ENCODE results near the gene OR2V1. TPM values are rescaled to one million over a fixed set of nuclear protein-coding genes. Genes with fewer than 3 reads are reported as not detected.

OR2V1 gene
- total and polyA plus RNA-seq, 12 donors: not detected

DNA sequence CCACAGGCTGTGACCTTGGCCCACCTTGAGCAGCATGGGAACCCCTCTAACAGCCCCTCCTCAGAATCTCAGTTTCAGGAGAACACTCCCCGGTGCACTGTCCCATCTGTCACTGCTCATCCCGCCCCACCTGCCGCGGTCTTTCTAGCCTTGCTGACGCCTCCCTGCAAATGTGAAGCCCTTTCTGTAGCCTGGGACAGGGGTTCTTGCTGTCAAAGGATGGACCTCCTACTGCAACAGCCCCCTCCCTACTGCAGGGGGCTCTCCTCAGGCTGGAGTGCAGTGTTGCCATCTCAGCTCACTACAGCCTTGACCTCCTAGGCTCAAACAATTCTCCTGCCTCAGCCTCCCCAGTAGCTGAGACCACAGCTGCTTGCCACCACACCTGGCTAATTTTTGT, 20.0 kb downstream of the OR2V1 start:
- no peak for TF ChIP-seq POLR2A (IDR thresholded peaks at IDR 0.05)
- no peak for TF ChIP-seq CTCF (IDR thresholded peaks at IDR 0.05)
- H3K36me3 ChIP-seq (replicated peaks in 1 of 2): no peaks in the 10 kb centered on the region
- no peak for DNase-seq
- H3K27me3 ChIP-seq: peaks cover 56% of the 10 kb centered on the region
- H3K4me1 ChIP-seq (replicated peaks in 1 of 2): no peaks in the 10 kb centered on the region
- no peaks in the 10 kb centered on the region for H3K9me3 ChIP-seq (replicated peaks in 1 of 3)
- no peak overlapping the region for H3K4me3 ChIP-seq
- intact Hi-C loops (cut with DNase I): no loop called here
- no peak overlapping the region for H3K27ac ChIP-seq
- 65 to 85% (median 82%) methylated on average over 5 of the region's 5 CpGs for WGBS, 4 donors

DNA sequence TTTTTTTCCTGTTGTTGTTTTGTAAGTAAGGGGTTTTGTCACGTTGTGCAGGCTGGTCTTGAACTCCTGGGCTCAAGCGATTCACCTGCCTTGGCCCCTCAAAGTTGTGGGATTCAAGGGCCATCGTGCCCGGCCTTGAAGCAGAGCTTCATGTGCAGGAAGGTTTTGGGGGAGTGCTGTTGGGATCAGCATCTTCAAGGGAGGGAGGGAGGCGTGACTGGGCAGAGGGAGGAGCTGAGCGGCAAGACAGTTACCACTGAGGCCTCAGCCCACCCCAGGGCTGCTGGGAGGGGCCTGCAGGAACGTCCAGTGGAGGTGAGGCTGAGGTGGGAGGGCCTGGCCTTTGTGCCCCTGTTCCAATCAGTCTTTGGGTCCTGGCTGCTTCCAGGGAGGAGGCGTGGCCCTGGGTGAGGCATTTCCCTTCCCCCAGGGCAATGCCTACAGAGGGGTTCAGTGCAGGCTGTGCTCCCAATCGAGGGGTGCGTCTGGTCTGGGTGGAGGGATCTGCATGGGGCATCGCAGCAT, 21.4 kb downstream of the OR2V1 start:
- Histone ChIP-seq H3K27ac (no peak overlapping the region), H3K36me3 (replicated peaks in 1 of 2) (no peaks in the 10 kb centered on the region), H3K4me1 (replicated peaks in 1 of 2) (no peaks in the 10 kb centered on the region), H3K9me3 (replicated peaks in 1 of 3) (no peaks in the 10 kb centered on the region), H3K4me3 (no peak overlapping the region), H3K27me3 (peaks cover 43% of the 10 kb centered on the region)
- DNase-seq: peak in 2 of 7 donors; percentile 15 to 18
- no peak for TF ChIP-seq POLR2A (IDR thresholded peaks at IDR 0.05)
- 40 to 63% (median 42%) methylated on average over 6 to 11 of the region's 11 CpGs for WGBS, 4 donors
- intact Hi-C loops (cut with DNase I): no loop called here

DNA sequence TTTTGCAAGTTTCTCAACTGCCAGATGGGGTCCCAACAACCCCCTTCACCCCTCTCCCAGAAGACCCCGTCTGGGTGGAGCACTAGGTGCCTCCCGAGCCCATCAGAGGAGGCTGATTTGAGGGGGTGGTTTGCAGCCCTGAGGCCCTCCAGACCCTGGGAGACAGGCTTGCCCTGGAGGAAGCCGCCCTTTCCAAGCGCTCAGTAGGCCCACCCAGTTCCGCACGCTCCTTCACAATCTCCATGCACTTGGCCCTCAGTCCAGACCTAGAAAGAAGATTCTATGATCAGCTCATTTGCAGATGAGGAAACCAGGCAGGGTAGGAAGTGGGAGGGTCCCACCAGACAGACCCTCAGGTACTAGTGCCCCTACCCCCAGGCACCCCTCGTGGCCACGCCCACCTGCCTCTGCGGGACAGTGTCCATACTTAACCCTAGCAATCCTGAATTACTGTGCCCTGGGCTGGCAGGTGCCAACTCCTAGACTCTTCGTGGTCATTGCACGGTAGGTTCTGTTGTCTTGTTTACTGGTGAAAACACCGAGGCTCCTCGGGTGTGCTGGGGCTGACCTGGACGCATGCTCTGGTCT, 22.3 kb downstream of the OR2V1 start:
- peak in 2 of 7 donors; percentile 15 to 41 for DNase-seq
- intact Hi-C loops (cut with DNase I): no loop called here

DNA sequence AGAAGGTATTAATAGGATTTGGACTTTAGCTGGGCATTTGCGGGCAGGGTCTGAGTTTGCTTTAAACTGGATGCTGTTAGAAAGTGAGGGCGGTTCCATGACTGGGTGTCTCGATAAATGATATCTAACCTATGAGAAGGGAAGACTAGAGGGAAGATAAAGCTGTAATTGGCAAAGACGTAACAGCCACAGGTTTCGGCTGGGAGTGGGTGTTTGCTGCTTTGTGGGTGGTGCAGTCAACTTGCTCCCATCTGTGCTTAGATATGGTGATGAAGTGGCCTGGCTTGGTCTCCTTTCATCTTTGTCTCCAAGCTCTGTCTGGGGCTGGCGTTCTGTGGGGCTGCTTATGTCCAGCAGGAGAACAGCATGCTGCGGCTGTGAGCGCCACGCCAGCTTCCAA, 23.3 kb downstream of the OR2V1 start:
- TF ChIP-seq POLR2A (IDR thresholded peaks at IDR 0.05) (no peak), CTCF (IDR thresholded peaks at IDR 0.05) (no peak)
- intact Hi-C loops (cut with DNase I): no loop called here
- H3K36me3 ChIP-seq (replicated peaks in 1 of 2): no peaks in the 10 kb centered on the region
- H3K9me3 ChIP-seq (replicated peaks in 1 of 3): no peaks in the 10 kb centered on the region
- 64 to 67% (median 66%) methylated on average over 9 of the region's 9 CpGs for WGBS, 4 donors
- DNase-seq: no peak
- H3K27ac ChIP-seq: no peak overlapping the region
- no peaks in the 10 kb centered on the region for H3K4me1 ChIP-seq (replicated peaks in 1 of 2)
- no peak overlapping the region for H3K4me3 ChIP-seq
- peaks cover 35% of the 10 kb centered on the region for H3K27me3 ChIP-seq

More for the DNA sequence above, 22.3 kb downstream of the OR2V1 start:
- no peaks in the 10 kb centered on the region for H3K36me3 ChIP-seq (replicated peaks in 1 of 2)
- H3K4me1 ChIP-seq (replicated peaks in 1 of 2): no peaks in the 10 kb centered on the region
- H3K27me3 ChIP-seq: peaks cover 35% of the 10 kb centered on the region
- H3K9me3 ChIP-seq (replicated peaks in 1 of 3): no peaks in the 10 kb centered on the region
- TF ChIP-seq CTCF (IDR thresholded peaks at IDR 0.05) (no peak), POLR2A (IDR thresholded peaks at IDR 0.05) (no peak)
- no peak overlapping the region for H3K4me3 ChIP-seq
- no peak overlapping the region for H3K27ac ChIP-seq
- WGBS, 4 donors: 63 to 83% (median 67%) methylated on average over 6 to 14 of the region's 14 CpGs
